D721Med (cell line): ENCODE results near the gene EHD3.

Experiments
- DNase-seq: peaks from one replicate; pipeline ENCODE4 v3.0.0; 2011; ENCODE audit warnings: low spot score; ENCODE audit not compliant: insufficient read length
- FAIRE-seq: peaks from 2 replicates; lab custom pipeline; 2011; peaks lifted over from hg19 to GRCh38; lab: Jason Lieb, UNC
- TF ChIP-seq, protein P1 (sequence below): IDR thresholded peaks from 2 replicates; pipeline ENCODE4 v1.5.1; 2012; ENCODE audit warnings: mild to moderate bottlenecking, control low read depth; ENCODE audit not compliant: insufficient read depth; ENCODE audit errors: missing control alignments

The EHD3 gene

DNA sequence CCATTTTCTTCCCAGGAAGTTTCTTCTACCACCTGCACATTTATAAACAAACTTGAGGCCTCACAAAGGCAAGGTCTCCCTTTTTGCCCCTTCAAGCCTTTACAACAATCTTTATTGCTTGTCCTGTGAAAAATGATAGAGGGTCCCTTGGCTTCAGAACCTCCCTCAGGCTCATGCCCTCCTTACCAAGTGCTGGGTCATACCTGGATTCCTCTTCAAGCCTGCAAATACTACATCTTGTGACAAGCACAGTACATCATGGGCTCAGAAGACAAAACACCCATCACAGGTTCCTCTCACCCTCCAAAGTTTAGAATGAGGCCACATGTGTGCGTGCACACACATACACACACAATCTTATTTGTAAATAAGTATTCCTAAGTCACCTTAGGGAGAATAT is 25.7 kb upstream of the EHD3 start:
- TF ChIP-seq, protein P1, sequence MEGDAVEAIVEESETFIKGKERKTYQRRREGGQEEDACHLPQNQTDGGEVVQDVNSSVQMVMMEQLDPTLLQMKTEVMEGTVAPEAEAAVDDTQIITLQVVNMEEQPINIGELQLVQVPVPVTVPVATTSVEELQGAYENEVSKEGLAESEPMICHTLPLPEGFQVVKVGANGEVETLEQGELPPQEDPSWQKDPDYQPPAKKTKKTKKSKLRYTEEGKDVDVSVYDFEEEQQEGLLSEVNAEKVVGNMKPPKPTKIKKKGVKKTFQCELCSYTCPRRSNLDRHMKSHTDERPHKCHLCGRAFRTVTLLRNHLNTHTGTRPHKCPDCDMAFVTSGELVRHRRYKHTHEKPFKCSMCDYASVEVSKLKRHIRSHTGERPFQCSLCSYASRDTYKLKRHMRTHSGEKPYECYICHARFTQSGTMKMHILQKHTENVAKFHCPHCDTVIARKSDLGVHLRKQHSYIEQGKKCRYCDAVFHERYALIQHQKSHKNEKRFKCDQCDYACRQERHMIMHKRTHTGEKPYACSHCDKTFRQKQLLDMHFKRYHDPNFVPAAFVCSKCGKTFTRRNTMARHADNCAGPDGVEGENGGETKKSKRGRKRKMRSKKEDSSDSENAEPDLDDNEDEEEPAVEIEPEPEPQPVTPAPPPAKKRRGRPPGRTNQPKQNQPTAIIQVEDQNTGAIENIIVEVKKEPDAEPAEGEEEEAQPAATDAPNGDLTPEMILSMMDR = no peak
- no peak for DNase-seq
- no peak for FAIRE-seq

DNA sequence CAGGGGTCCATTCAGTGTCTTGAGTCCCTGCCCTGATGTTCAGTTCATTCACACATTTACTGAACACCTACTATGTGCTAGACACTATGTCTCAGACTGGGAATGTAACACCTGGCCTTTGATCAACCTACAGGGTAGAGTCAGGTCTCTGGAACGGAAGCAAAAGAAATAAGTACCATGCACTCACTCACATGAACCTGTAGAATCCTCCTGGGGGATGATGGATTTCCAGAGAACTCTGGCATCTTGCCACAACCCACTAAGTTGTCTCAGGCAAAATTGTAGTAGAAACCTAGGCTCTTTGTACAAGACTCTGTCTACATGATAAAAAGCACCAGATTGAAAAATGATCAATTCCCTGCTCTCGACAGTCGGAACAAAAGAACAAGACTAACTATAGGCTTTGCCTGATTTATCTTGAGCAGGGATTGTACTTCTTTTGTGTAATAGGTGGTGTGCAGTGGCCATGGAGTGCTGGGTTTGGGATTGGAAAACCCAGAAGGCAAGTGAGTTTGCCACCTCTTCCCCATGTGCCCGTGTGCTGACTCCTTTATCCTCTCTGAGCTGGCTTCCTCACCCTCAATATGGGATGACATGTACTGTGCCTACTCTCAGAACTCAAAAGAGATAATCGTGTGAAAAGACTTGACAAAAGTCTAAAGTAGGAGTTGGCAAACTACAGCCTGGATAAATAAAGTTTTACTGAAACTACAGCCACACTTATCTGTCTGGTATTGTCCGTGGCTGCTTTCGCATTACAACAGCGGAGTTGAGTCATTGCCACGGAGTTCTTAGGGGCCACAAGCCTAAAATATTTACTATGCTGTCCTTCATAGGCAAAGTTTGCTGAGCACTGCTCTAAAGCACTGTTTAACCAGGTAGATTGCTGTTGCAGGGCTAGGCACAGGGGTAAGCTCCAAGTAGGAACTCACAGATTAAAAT is 21.0 kb upstream of the EHD3 start:
- TF ChIP-seq, protein P1 = no peak
- no peak for DNase-seq
- no peak for FAIRE-seq

DNA sequence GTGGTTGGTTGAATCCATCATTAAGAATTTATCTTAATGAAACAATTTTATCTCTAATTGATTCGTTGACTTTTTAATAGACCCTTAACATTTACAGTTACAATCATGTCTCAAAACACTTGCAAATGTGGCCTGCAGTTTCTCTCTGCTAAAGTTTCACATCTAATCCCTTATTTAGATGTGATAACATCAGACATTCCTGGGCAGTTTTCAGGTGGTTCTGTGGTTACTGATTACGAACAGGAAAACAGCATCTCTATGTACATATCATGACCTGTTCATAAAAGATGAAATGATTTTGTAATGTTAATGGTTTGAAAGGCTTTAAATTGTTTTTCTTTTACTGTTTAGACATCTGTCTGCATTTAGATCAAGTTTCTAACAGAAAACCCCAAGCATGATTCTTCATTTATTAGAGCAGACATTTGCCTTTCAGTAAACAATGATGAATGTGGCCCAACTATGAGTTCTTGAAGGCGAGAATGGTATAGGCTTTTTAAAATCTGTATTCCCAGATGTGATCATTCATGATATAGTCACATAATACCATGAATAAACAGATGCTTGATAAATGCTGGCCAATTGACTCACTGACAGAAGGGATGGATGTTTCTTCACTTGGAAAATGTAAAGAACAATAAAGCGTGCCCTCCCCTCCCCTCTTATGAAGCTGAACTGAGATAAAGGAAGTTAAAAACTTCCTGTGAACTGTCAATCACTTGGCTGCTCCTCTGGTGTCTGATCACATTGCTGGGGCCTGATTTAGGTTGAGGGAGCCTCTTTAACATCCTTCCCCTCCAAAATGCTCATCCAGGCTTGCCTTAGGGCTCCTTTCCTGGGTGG is 20.1 kb upstream of the EHD3 start:
- TF ChIP-seq, protein P1 = no peak
- FAIRE-seq (no peak), DNase-seq (no peak)

DNA sequence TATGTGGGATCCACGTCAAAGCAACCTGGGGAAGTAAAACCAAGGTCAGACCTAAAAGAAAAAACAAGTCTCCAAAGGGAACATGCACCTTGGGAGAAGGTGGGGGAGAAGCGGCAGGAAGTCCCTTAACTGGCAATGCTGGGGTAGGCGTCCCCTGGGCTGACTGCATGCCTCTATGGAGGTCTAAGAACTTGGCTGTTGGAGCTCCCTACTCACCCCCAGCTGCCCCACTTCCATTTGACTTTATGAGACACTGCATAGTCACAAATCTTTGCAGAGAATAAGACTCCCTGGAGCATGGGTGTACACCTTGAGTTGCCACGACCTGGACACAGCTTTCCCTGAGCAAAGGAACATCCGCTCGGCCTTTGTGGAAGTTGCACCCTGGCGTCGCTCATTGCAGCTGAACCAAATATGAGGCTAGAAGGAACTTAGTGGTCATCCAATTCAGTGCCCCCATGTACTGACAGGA is 19.5 kb upstream of the EHD3 start:
- FAIRE-seq (no peak), DNase-seq (no peak)
- TF ChIP-seq, protein P1 = no peak

DNA sequence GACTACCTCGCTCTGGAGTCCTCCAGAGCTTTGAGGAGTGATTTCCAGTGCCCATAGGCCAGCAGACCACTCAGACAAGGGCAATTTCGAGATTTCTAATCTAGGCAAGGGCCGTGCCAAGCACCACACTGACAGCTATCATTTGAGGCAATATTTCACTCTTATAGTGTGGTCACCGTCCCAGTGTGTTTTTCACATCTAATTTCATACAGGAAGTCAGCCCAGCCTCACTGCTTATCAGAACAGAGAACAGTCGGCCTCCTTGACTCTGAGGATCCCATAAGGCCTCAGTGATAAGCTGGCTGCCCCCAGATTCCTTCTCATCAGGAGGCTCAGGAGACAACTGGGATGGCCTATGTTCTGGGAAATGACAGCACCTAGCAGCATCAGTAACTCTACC is 17.2 kb upstream of the EHD3 start:
- TF ChIP-seq, protein P1 = no peak
- no peak for FAIRE-seq
- DNase-seq = no peak

DNA sequence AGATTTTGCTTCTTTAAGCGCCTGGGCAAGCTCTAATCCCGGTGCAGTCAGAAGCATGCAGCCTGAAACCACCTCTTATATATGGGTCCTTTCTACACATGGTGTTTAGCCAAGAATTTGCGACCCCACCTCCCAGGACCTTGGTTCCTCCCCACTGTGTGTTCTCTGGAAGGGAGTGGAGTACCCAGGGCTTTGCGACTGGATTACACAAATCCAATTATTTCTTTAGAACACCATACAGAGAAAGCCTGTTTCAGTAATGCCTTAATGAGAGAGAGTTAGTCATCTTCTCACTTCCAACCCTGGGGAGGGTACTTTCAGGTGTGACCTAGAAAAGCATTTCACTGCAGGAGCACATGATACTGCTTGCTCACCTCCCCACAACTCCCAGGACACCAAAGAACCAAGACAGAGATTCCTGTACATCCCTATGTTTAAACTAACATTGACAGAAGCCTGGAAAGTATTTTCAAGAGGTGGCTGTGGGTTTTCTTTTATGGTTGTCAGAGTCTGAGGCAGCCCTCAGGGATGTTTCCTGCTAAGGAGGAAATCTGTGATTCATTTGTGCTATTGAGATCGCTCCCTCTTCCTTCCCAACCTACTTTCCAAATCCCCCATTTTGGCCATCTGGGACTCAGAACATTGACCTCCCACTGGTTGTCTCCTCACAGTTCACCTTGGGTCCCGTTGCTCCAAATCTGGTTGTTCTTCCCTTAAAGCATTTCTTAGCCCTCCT is 16.3 kb upstream of the EHD3 start, which contains the start of gene CAPN14:
TSS of gene CAPN14 (minus strand) at position 51 of the 736 bp plus-strand sequence. CDS start 12,068 bp downstream, outside the sequence.
- FAIRE-seq (no peak), DNase-seq (peak; percentile 48)
- TF ChIP-seq, protein P1 = no peak
